22Rv1 (cell line): ENCODE results near the gene TMEM82.

ENCODE experiments used
- CTCF ChIP-seq: fragments of 450-650 bp; IDR thresholded peaks from 2 replicates; pipeline ENCODE4 v1.5.1; 2017; ENCODE audit warnings: mild to moderate bottlenecking
- ZFX ChIP-seq: fragments of 450-650 bp; IDR thresholded peaks from 2 replicates; pipeline ENCODE4 v1.6.1; 2017; ENCODE audit warnings: antibody characterized with exemption, borderline replicate concordance

- TF ChIP-seq CTCF (no peak), ZFX (no peak)
Observed at GRCh38 chr1:15770313-15770962, 28.1 kb downstream of the TMEM82 start.
